Sigmoid colon (tissue), 7 donors: ENCODE results near the gene STUB1. TPM values are rescaled to one million over a fixed set of nuclear protein-coding genes. Genes with fewer than 3 reads are reported as not detected.

Experiments used
- DNase-seq: peaks from one replicate; pipeline ENCODE4 v3.0.0-alpha.2; 2019
- H3K27ac ChIP-seq, 4 donors: fragments of 200-600 bp; sonication (generic); one replicate each; pipeline ENCODE4 v1.5.1; 2016 to 2019; ENCODE audit warnings: mild to moderate bottlenecking in 1 of 4
- H3K27me3 ChIP-seq, 3 donors: fragments of 200-600 bp; sonication (generic); one replicate each; pipeline ENCODE4 v1.5.1; 2019; ENCODE audit warnings: mild to moderate bottlenecking in 1 of 3
- H3K36me3 ChIP-seq, 4 donors: fragments of 200-600 bp; sonication (generic); one replicate each; pipeline ENCODE4 v1.5.1; 2016 to 2019
- H3K4me1 ChIP-seq, 4 donors: fragments of 200-600 bp; sonication (generic); one replicate each; pipeline ENCODE4 v1.5.1; 2017 to 2019
- H3K4me3 ChIP-seq, 4 donors: fragments of 200-600 bp; sonication (generic); one replicate each; pipeline ENCODE4 v1.5.1; 2017 to 2019; ENCODE audit warnings: mild to moderate bottlenecking in 2 of 4, moderate library complexity in 1 of 4
- H3K9me3 ChIP-seq, 4 donors: fragments of 200-600 bp in 3 of 4; sonication (generic) in 3 of 4; one replicate each; pipeline versions ENCODE4 v1.5.1 to v1.6.1; 2013 to 2019
- EP300 ChIP-seq, 4 donors: sonication (generic); formaldehyde crosslinking; IDR thresholded peaks; one replicate each; pipeline ENCODE4 v1.6.1; 2017; ENCODE audit warnings: antibody characterized with exemption in 4 of 4
- POLR2A ChIP-seq, 2 donors: fragments of 450-650 bp; IDR thresholded peaks; one replicate each; pipeline ENCODE4 v1.6.1; 2016; ENCODE audit warnings: antibody characterized with exemption in 2 of 2, mild to moderate bottlenecking in 2 of 2, moderate library complexity in 2 of 2
- POLR2AphosphoS5 ChIP-seq, 4 donors: sonication (generic); formaldehyde crosslinking; IDR thresholded peaks; one replicate each; pipeline ENCODE4 v1.6.1; 2017; ENCODE audit warnings: antibody characterized with exemption in 4 of 4
- WGBS, 2 donors: extraction: QIAGEN DNeasy Blood & Tissue Kit; methylation state at CpG; one replicate each; pipeline ENCODE4 v1.1.7; 2013; 5-methylcytosine and 5-hydroxymethylcytosine counted together
- intact Hi-C: fragments of 100-400 bp; cut with DNase I; formaldehyde crosslinking; loops from one replicate; pipeline ENCODE4 v1.15.1; 2023
- polyA plus RNA-seq, 3 donors: library from polyadenylated mRNA; stranded (reverse); fragments of 200-250 nt; gene quantifications; one replicate each; pipeline ENCODE4 v1.2.3, GENCODE V29; 2013
- total RNA-seq, 4 donors: library from RNA; depleted of rRNA; stranded (reverse); fragments of >200 nt; gene quantifications; one replicate each; pipeline ENCODE4 v1.1.0, GENCODE V29; 2016
- TF ChIP-seq, protein P1 (sequence below), 4 experiments: fragments of 450-650 bp in 3 of 4; fragments of 200-600 bp in 1 of 4; IDR thresholded peaks; one replicate each; pipeline ENCODE4 v1.5.1; 2016 to 2019; ENCODE audit warnings: antibody characterized with exemption in 4 of 4, mild to moderate bottlenecking in 3 of 4, moderate library complexity in 2 of 4
- donor health status: healthy with polysubstance abuse.
- donor health status: Bipolar disorder and iron deficiency.
- donor health status: healthy.

The STUB1 gene
- total and polyA plus RNA-seq, 7 donors, result 104 to 183 (median 136) TPM

- no peaks in the 10 kb centered on the region for H3K9me3 ChIP-seq
- peaks cover 13 to 20% (median 14%) of the 10 kb centered on the region in 3 donors for H3K27me3 ChIP-seq
- peak overlapping the region; percentile 85 to 93 (median 89) for H3K27ac ChIP-seq
- intact Hi-C loops, result loop anchor here (2.0 kb wide), 2 partner anchors 19 to 37 kb away; partner anchors contain the start of genes CIAO3 and JMJD8
- DNase-seq, result no peak
- H3K4me1 ChIP-seq, result peaks cover 0 to 39% (median 33%) of the 10 kb centered on the region in 4 donors
- 78 to 90% methylated on average over 51 of the region's 51 CpGs for WGBS, 2 donors
- TF ChIP-seq POLR2AphosphoS5 (IDR thresholded peaks at IDR 0.05) (no peak), POLR2A (IDR thresholded peaks at IDR 0.05) (no peak), EP300 (IDR thresholded peaks at IDR 0.05) (no peak)
- TF ChIP-seq, protein P1, sequence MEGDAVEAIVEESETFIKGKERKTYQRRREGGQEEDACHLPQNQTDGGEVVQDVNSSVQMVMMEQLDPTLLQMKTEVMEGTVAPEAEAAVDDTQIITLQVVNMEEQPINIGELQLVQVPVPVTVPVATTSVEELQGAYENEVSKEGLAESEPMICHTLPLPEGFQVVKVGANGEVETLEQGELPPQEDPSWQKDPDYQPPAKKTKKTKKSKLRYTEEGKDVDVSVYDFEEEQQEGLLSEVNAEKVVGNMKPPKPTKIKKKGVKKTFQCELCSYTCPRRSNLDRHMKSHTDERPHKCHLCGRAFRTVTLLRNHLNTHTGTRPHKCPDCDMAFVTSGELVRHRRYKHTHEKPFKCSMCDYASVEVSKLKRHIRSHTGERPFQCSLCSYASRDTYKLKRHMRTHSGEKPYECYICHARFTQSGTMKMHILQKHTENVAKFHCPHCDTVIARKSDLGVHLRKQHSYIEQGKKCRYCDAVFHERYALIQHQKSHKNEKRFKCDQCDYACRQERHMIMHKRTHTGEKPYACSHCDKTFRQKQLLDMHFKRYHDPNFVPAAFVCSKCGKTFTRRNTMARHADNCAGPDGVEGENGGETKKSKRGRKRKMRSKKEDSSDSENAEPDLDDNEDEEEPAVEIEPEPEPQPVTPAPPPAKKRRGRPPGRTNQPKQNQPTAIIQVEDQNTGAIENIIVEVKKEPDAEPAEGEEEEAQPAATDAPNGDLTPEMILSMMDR (IDR thresholded peaks at IDR 0.05), result no peak
- no peaks in the 10 kb centered on the region for H3K36me3 ChIP-seq
- peak overlapping the region; percentile 58 to 71 (median 64) for H3K4me3 ChIP-seq
Observed at GRCh38 chr16:721765-722540, 41.7 kb downstream of the STUB1 start.

- H3K9me3 ChIP-seq, result no peaks in the 10 kb centered on the region
- no peak overlapping the region for H3K27ac ChIP-seq
- no peak overlapping the region for H3K4me3 ChIP-seq
- peaks cover 0 to 49% (median 43%) of the 10 kb centered on the region in 4 donors for H3K4me1 ChIP-seq
- DNase-seq, result no peak
- H3K27me3 ChIP-seq, result peaks cover 22 to 31% (median 24%) of the 10 kb centered on the region in 3 donors
- WGBS, 2 donors, result 90 to 92% methylated on average over 24 of the region's 24 CpGs
- intact Hi-C loops, result no loop called here
- no peaks in the 10 kb centered on the region for H3K36me3 ChIP-seq
- no peak for TF ChIP-seq POLR2AphosphoS5 (IDR thresholded peaks at IDR 0.05)
- TF ChIP-seq POLR2A (IDR thresholded peaks at IDR 0.05), result no peak
- no peak for TF ChIP-seq EP300 (IDR thresholded peaks at IDR 0.05)
- TF ChIP-seq, protein P1 (IDR thresholded peaks at IDR 0.05), result no peak
Observed at GRCh38 chr16:722835-723633, 42.8 kb downstream of the STUB1 start.

DNA sequence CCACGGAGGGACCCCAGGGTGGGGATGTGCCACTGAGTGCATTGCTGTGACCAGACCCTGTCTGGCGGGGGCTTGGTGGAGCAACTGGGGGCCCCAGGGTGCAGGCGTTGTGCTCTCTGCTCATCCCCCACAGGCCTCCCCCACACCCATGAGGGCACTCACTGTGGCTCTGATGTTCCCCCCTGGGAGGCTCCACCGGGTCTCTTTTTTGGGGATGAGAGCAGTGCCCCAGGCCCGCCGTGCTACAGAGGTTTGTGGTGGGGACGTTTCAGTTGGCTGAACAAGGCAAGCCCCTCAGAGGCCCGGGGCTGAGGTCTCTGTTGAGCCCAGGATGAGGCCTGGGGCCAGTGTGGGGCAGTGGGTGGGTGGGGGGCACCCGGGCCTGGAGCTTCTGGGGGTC is 43.5 kb downstream of the STUB1 start:
- H3K4me1 ChIP-seq, result peaks cover 0 to 56% (median 50%) of the 10 kb centered on the region in 4 donors
- H3K4me3 ChIP-seq, result no peak overlapping the region
- intact Hi-C loops, result no loop called here
- no peaks in the 10 kb centered on the region for H3K9me3 ChIP-seq
- H3K36me3 ChIP-seq, result no peaks in the 10 kb centered on the region
- WGBS, 2 donors, result 76 to 84% methylated on average over 9 of the region's 9 CpGs
- H3K27ac ChIP-seq, result no peak overlapping the region
- DNase-seq, result no peak
- TF ChIP-seq, protein P1 (IDR thresholded peaks at IDR 0.05), result no peak
- TF ChIP-seq POLR2AphosphoS5 (IDR thresholded peaks at IDR 0.05) (no peak), POLR2A (IDR thresholded peaks at IDR 0.05) (no peak), EP300 (IDR thresholded peaks at IDR 0.05) (no peak)
- H3K27me3 ChIP-seq, result peaks cover 27 to 37% (median 28%) of the 10 kb centered on the region in 3 donors

DNA sequence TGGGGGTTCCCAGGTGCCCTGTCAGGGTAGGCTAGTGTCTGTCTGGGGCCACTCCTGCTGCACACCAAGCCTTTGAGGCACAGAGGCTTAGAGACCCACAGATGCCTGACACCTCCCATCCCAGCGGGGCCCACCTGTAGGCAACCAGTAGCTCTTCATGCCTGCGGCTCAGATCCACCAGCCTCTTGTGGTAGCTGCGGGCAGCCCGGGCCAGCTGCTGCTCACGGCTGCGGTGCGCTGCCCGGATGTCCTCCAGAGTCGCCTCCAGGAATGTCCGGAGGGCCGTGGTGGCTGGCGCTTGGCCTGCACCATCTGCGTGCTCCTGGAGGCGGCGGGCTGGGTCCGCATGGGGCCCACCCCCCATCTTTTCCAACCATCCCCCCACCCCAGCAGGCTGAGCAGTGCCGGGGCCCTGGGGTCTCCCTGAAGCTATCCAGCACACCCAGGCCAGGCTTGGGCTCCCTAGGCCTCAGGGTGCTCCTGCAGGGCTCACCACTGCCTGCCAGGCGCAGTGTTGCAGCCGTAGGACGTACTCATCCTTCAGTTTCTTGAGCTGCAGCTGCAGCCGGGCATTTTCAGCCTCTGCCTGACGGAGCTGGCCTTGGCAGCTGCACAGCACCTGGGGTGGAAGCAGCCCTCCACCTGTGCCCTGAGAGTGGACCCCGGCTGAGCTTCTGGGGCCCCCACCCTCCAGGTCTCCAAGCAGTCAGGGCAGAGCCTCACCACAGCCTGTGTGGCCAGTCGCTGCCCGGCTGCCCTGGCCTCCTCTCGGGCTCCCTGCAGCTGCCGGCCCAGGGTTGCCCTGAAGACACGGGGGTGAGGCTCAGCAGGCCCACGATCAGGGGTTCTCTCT is 44.2 kb downstream of the STUB1 start:
- TF ChIP-seq, protein P1 (IDR thresholded peaks at IDR 0.05), result no peak
- TF ChIP-seq EP300 (IDR thresholded peaks at IDR 0.05) (no peak), POLR2AphosphoS5 (IDR thresholded peaks at IDR 0.05) (no peak), POLR2A (IDR thresholded peaks at IDR 0.05) (no peak)
- 62 to 72% methylated on average over 29 of the region's 29 CpGs for WGBS, 2 donors
- H3K9me3 ChIP-seq, result no peaks in the 10 kb centered on the region
- intact Hi-C loops, result no loop called here
- no peak overlapping the region for H3K27ac ChIP-seq
- no peak overlapping the region for H3K4me3 ChIP-seq
- peaks cover 0 to 58% (median 50%) of the 10 kb centered on the region in 4 donors for H3K4me1 ChIP-seq
- no peaks in the 10 kb centered on the region for H3K36me3 ChIP-seq
- peaks cover 27 to 44% (median 30%) of the 10 kb centered on the region in 3 donors for H3K27me3 ChIP-seq
- DNase-seq, result no peak
